ENCODE data around the gene LEMD2.

The LEMD2 gene

DNA sequence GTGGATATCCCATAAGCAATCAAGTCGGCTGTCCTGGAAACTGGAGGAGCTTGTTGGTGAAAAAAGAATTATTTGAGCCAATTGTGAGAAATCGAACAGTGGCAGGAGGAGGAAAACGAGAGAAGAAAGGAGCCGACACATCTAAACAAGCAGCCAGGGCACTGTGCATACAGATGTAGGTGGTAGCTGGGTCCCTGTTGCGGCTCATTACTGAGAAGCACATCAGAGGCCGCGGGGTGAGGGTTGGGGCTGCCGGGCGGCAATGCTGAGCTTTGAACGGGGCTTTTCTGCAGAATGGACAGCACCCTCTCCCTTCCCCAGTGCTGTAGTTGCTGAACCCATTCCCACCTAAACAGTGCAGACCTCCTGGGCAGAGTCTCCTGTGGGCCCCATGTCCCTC is 4.1 kb upstream of the LEMD2 start:
- DNase-seq, result no peak

GRCh38 chr6:33791620-33792019 is 2.7 kb upstream of the LEMD2 start:
- no peak for DNase-seq

- no peak for DNase-seq
Measured at GRCh38 chr6:33790910-33791309, 2.0 kb upstream of the LEMD2 start.

- no peak for DNase-seq
Measured at GRCh38 chr6:33790379-33790778, 1.4 kb upstream of the LEMD2 start.

GRCh38 chr6:33789550-33789895 is 593 bp upstream of the LEMD2 start:
- no peak for DNase-seq

DNA sequence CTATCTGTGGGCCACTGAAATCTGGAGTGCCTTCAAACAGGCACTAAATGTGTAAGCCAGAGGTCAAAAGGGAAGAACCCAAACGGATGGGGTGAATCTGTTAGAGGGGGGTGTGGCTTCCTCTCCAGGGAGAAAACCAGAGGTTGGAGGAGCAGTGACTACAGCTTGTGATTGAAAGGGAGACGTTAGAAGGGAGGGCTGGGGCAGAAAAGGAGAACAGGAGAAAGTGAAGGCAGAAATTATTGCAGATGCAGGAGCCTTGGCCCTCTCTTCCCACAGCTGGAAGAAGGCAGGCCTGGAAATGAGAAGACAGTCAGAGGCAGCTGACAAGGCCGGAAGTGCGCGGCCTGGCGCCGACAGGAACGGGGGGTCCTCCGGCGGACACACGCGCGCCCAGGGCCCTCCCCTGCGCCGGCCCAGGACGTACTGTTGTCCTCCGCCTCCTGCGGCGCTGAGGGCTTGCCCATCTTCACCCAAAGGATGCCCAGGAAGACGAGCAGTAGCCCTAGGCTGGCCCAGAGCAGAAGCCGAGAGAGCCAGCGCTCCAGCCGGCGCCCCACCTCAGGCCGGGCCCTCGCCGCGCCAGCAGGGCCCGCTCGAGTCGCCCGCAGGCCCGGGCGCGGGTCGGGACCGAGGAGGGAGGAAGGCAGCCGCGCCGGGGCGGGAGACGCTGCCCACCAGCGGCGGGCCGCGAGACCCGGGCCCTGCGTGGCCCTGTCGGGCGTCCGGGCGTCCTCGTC is 806 bp downstream of the LEMD2 start:
- DNase-seq, result peak; percentile 75

DNA sequence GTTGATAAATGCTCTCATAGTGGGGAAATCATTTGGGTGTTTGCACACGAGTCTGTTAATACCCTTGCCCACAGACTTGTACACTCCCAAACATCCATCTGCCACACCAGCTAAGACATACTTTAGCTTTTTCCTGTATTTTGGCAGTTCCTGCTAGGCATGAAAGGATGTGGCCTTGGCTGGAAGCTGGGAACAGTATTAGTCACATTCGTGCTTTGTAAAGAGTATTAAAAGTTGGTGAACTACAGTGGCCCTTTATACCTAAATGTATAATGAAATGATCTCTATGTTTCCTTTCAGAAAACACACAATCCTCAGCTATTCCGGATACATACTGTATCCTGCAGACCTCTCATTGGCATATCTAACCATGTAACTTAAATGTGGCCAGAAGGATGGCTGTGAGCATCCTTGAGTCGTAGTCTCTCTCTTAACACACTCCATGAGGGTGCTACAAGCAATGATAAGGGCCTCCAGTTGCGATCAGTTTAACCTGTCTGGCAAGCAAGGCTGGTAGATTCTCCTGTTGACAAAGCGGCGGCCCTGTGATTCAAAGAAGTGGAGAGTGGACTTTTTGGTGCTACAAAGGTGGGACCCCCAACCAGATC is 1.5 kb downstream of the LEMD2 start:
- DNase-seq, result no peak

DNA sequence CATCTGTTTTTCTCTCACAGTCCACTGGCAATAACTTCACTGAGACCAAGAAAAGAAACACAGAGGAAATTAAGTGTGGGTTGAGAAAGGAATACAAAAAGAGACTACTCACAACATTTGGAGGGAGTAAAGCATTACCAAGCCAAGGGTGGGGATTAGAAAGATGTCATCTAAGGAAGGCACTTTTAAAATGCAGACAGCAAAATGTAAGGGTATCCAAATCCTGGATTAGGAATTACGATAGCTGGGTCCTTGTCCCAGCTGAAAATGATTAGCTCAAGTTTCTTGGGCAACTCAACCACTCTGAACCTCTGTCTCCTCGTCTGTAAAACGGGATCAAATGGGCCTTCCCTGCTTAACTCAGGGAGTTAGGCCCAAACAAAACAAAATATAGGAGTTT is 2.2 kb downstream of the LEMD2 start:
- no peak for DNase-seq

- DNase-seq, result no peak
Measured at GRCh38 chr6:33785778-33786177, 3.2 kb downstream of the LEMD2 start.

DNA sequence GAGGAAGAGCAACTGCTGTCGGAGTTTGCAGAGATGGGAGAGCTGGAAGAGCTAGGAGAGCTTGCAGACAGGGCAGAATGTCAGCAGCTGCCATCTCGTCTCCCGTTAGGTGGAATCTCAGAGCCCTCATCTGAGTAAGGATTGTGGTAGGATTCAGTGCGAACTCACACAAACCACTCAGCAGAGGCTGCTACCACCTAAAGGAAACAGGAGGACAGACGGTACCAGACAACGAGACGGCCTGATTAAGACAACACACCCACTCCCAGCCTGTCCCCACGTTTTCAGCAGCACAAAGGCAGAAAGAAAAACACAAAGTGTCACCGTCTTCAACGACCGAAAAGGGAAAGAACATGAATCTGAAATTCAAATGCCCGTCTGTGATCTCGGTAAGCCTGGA is 4.1 kb downstream of the LEMD2 start:
- DNase-seq, result no peak

- no peak for DNase-seq
Measured at GRCh38 chr6:33783781-33784520, 5.0 kb downstream of the LEMD2 start.

GRCh38 chr6:33782561-33782960 is 6.4 kb downstream of the LEMD2 start:
- DNase-seq, result no peak

DNA sequence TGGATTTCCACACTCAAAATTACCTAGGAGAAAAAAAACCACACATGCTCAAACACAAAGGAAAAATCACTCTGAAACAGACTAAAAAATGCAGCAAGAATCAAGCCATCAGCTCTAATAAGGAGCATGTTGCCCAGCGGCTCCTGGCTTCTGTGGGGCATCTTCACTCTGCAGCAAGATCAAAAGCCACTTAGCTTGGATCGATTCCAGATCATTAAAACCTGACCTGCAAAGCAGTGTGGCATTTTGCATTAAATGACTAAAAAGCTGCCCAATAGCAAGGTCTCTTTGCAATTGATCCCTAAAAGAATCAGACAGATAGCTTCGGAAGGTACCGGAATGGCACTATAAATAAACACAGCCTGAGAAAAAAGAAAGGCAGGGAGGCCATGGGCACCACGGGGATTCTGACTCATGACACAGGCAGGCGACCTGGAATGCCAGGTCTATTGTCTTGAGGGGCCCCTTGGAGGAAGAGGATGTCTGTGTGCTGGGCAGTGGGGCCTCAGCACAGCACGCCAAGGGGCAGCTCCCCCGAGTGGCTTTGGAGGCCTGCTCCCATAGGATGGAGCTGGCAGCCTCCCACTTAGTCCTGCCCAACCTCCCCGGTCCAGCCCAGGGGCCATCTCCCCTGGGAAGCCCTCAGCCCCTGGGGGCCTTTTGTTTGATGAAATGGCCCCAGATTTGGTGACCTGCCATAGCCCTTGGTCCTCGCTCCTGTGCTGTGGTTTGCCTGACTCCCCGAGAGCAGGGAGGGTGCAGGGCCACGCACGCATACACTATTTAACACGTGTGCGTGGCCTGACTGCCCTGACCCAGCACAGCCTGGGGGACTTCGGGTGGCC is 7.6 kb downstream of the LEMD2 start:
- no peak for DNase-seq

GRCh38 chr6:33779895-33780294 is 9.0 kb downstream of the LEMD2 start:
- no peak for DNase-seq

DNA sequence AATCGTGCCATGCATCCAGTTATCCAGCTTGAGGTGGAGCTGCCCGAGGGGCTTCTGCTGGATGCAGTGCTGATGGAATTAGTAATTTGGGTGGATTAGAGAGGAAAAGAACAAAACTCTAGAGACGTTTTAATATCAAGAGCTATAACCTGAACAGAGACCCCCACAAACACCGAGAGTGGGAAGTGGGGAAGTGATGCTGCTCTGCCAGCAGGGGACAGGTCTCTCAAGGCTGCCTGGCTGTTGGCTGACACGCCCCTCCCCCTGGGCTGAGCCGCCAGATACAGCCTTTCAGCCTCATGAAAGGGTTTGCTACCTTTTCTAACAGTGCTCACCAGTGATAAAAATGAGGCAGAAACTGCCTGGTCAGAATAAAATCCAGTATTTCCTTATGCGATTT is 9.6 kb downstream of the LEMD2 start:
- DNase-seq, result no peak

GRCh38 chr6:33778444-33779121 is 10.3 kb downstream of the LEMD2 start:
- no peak for DNase-seq

GRCh38 chr6:33777398-33778388 is 11.2 kb downstream of the LEMD2 start:
- no peak for DNase-seq

DNA sequence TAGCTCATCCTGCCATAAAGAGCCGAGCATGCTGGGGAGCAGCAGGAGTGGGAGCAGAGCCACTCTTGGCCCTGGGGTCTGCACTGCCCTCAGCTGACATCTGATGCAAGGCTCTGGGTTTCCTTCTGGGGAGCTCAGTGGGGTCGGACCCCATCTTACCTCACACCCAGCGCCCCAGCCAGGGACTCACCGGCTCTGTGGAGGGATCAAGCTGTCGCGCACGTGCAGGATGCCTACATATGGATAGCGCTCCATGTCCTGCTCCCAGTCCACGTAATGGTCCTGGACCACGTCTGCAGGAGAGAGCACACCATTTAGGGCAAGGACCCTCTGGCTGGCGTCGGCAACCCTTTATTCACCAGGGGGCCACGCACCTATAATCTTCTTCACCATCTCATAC is 12.2 kb downstream of the LEMD2 start:
- DNase-seq, result no peak

- no peak for DNase-seq
Measured at GRCh38 chr6:33776186-33776585, 12.7 kb downstream of the LEMD2 start.

GRCh38 chr6:33774774-33775173 is 14.2 kb downstream of the LEMD2 start:
- no peak for DNase-seq

DNA sequence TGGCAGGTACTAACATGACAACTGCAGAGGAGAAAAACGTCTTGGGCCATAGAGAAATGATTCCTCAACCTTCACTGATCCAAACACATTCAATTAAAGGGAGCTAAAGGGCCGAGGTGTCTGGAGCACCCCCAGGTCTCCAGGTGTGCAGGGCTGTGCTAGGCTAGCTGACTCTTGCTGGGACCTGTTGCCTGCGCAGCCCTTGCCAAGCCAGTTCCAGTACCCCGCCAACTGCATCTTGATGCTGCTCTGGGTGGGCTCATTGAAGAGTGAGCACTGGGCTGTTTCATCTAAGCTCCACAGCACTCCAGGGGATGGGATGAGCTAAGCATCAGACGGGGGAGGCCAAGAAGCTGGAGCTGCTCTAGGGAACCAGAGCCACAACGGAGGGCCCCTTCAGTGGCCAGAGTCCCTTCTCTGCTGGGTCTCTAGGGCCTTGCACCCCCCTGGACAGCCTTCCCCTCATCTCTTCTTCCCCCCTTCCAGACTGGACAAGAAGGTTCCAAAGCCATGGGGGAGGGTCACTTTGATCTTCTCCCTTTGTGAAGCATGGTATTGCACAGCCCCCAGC is 15.9 kb downstream of the LEMD2 start:
- no peak for DNase-seq
